ENCODE measurements around the gene DHRS3.
"Not testable (repeated sequence)": the region's sequence is repeated elsewhere in the genome, so short reads cannot be mapped to it uniquely, and the experiment has no call there.

The DHRS3 gene

DNA sequence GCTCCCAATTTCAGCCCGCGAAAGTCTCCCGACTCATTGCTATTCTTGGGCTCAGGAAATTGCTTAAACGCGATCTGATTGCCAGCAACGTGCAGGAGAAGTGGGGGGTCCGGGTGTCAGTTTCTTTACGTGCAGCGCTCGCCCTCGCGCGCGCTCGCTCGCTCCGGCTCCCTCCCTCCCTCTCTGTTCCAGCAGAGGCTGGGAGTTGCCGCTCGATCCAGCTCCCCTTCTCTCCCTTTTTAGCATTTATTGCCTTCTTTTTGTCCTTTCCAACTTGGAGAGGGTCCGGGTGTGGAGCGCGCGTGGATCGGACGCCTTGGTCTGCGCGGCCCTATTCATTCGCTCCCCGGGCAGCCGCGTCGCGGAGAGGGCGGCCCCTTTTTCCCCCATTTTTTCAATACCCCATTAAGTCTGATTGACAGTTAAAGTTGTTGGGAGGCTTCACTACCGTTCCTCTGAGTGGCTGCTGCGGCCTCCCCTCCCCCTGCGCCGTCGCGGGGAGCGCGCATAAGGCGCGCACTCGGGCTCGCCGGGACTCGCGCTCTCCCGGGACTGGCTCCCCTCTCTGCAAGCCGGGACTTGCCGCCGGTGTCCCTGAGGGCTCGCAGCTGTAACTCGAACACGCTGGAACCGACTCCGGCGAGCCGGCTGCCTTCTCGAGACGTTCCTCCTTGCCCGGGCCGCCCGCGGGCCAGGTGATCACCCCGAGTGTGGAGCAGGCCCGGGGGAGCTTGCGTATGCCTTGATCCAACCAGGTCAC, at the start of gene DHRS3:
TSS of gene DHRS3 (minus strand) at position 310 of the 760 bp plus-strand sequence. CDS start 862 bp downstream, outside the sequence.
- peak; percentile 40 for DNase-seq (ENCODE audit: low spot score)

- DNase-seq (ENCODE audit: low spot score), result no peak
Measured at GRCh38 chr1:12666141-12666735, 48.2 kb upstream of the DHRS3 start.

DNA sequence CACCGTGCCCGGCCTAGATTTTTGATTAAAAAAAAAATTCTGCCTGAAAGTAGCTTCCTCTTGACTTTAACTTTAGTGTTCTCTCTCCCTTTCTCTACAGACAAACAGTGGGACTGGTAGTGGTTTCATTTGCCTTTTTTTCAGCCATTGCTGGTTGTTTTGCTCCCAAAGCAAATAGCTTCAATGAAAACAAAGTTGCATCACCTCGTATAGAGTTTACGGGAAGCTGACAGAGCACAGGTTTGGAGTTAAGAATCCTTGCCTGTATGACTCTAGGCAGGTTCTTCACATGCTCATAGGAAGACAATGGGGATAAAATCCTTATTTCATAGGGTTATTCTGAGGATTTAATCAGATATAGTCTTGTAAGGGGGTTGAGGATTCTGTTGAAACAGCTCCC, 47.5 kb upstream of the DHRS3 start:
- DNase-seq (ENCODE audit: low spot score), result no peak

- DNase-seq (ENCODE audit: low spot score), result no peak
Measured at GRCh38 chr1:12662556-12662955, 44.5 kb upstream of the DHRS3 start.

DNA sequence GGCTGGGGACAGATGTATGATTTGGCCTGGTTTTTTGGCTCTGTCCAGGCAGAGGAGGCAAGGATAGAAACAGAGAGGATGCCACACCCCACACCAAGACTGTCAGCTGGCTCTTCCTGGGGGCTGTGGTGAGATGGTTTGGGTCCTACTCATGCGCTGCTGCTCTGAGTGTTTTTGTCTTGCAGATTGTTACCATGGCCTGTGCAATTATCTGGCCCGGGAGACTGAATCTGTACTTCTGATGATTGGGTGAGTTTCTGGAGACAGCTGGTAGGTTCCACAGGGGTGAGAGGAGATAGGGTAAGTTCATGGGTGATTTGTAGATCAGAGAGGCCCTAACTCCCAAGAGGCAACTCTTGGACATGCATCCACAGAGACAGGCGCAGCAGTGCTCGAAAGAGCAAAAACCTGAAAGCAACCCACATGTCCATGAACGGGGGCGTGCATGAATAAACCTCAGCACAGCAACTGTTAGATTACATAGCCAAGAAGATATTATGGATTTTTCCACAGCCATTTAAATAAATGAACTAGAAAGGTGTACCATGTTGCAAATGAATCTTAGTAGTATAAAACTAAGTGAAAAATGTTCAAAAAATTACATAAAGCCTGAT, 43.7 kb upstream of the DHRS3 start:
- DNase-seq (ENCODE audit: low spot score), result no peak

DNA sequence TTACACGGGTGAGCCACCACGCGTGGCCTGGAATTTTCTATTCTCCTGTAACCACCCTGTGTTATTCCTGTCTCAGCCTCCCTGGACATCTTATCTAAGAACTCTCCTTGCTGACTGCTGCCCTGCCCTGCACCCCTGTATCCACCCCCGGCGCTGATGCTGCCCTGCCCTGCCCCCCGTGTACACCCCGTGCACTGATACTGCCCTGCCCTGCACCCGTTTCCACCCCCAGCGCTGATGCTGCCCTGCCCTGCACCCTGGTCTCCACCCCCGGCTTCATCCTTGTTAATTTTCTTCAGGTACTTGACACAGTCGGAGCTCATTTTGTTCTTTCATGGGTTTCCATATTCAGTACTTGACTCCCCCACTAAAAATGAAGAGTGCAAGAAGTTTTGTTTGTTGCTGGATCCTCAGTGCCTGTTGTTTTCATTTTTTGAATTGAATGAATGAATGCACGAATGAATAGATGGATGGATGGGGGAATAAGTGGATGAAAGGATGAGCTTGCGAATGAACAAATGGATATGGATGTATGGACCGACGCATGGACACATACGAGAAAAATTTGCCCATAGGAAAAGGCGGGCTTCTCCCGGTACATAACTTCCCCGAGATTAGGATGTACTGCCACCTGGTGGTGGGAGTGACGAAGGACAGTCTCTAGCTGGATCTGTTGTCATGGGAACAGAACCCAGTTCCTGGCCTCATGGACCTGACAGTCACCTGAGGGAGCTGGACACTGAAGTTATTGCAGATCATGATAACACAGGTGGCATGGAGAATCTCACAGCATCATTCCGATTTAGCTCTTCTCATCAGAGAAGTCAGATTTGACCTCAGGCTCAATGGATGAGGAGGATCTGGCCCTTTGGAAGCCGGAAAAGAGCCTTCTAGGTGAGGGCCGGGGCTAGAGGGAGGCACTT, 40.8 kb upstream of the DHRS3 start:
- peak; percentile 87 for DNase-seq (ENCODE audit: low spot score)

DNA sequence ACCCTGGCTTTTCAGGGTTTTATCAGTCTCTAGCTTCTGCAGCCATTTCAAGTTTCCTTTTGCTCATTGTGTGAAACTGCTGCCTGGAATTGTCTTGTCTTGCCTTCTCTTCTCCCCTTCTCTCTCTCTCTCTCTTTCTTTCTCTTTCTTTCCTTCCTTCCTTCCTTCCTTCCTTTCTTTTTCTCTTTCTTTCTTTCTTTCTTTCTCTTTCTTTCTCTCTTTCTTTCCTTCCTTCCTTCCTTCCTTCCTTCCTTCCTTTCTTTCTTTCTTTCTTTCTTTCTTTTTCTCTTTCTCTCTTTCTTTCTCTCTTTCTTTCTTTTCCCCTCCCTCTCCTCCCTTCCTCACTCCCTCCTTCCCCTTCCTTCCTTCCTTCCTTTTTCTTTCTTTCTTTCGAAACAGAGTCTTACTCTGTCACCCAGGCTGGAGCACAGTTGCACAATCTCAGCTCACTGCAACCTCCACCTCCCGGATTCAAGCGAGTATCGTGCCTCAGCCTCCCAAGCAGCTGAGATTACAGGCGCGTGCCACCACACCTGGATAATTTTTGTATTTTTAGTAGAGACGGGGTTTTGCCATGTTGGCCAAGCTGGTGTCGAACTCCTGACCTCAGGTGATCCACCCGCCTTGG, 40.0 kb upstream of the DHRS3 start:
- not testable (repeated sequence) for DNase-seq (ENCODE audit: low spot score)

GRCh38 chr1:12657060-12657884, 39.3 kb upstream of the DHRS3 start:
- DNase-seq (ENCODE audit: low spot score), result no peak

- no peak for DNase-seq (ENCODE audit: low spot score)
Measured at GRCh38 chr1:12656575-12656974, 38.6 kb upstream of the DHRS3 start.

- DNase-seq (ENCODE audit: low spot score), result no peak
Measured at GRCh38 chr1:12654657-12655056, 36.6 kb upstream of the DHRS3 start.

DNA sequence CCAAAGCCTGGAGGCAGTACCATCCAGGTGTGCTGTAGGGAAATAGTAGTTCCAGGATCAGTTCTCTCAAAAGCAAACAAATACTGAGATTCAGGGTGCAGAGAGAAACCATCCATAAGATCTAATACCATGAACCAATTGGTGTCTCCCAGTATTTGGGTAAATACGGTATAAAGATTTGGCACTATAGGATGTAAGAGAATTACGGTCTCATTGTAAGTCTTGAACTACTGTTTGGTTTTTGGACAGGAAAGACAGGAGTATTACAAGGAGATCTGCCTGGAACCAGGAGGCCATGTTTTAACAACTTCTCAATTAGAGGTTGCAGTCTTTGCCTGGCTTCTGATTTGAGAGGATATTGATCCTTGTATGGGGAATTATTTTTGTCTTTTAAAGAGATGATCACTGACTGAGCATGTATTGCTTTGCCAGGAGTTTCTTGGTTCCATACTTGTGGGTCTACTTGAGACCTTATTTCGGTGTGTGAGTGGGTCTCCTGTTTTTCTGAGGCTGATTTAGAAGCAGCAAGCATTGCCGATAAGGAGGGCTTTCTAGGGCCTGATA, 36.1 kb upstream of the DHRS3 start:
- no peak for DNase-seq (ENCODE audit: low spot score)

- no peak for DNase-seq (ENCODE audit: low spot score)
Measured at GRCh38 chr1:12649971-12650421, 32.0 kb upstream of the DHRS3 start.

DNA sequence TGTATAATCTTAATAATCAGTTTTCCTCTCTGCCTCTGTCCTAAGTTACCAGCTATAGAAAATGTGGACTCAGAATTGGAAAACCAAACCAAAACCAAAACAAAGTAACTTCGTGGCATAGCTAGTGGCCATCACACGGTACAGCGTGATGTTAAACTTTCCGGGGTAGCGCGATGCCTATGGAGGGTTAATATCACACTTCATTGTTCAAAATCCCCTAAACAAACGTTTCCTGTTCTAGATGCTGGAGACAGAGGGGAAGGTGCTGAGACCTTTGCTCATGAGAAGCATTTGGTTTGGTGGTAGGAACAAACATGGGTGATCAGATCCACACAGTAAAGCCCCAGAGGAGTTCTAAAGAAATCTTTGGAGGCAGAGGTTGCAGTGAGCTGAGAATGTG, 30.7 kb upstream of the DHRS3 start:
- DNase-seq (ENCODE audit: low spot score), result no peak

DNA sequence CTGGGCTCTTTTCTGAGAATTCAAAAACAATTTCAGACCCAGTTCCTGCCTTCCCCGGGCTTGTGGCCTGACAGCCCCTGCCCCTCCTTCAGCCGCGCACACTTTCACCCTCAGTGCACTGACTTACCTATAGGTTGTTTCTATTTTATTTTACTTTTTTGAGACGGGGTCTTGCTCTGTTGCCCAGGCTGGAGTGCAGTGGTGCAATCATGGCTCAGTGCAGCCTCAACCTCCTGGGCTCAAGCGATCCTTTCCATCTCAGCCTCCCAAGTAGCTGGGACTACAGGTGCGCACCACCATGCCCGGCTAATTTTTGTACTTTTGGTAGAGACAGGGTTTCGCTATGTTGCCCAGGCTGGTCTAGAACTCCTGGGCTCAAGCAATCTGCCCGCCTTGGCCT, 27.4 kb upstream of the DHRS3 start:
- not testable (repeated sequence) for DNase-seq (ENCODE audit: low spot score)

DNA sequence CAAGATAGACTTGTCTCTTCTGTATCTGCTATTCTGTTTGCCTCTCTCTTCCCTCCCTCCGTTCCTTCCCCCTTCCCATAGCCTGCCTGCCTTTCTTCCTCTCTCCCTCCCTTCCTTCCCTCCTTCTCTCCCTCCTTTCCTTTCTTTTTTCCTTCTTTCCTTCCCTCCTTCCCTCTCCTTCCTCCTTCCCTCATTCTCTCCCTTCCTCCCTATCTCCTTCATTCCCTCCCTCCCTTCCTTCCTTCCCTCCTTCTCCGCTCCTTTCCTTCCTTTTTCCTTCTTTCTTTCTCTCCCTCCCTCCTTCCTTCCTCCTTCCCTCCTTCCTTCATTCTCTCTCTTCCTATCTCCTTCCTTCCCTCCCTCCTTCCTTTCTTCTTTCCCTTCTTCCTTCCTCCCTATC, 26.8 kb upstream of the DHRS3 start:
- no peak for DNase-seq (ENCODE audit: low spot score)

DNA sequence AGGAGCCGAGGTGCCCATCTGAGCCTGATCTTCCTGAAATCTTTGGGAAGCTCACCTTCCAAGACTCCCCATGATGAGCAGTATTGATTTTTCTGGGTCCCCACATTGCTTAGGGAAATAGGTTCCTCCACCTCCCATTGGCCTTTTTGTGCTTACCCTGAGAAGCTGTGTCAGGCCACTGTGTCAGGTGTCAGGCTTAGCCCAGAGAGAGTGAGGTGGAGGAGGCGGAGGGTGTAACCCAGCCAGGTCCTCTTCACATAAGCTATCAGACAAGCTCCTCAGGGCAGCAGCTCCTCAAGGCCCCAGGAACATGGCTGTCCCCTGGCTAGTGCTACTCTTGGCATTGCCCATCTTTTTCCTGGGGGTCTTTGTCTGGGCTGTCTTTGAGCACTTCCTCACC, 26.2 kb upstream of the DHRS3 start:
- no peak for DNase-seq (ENCODE audit: low spot score)

DNA sequence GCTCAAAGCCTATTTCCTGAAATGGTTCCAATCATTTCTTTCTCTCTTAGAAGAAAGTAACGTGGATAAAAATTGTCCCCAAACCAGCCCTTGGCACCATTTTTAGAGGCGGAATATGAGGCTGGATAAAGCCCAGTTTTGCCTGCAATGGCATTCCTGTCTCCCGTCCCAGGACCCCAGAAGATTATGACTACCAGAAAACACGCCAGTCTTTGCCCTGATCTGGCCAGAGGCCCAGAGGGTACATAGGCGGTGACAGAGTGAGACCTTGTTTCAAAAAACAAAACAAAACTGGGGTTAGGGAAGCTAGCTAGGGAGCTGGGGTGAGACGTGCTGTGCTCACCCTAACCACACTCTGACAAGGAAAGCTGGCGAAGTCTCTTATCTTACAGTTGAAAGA, 25.8 kb upstream of the DHRS3 start, which contains the start of gene AADACL4:
TSS of gene AADACL4 (plus strand) at position 301 of the 400 bp plus-strand sequence. CDS start 462 bp downstream, outside the sequence.
- no peak for DNase-seq (ENCODE audit: low spot score)

- no peak for DNase-seq (ENCODE audit: low spot score)
Measured at GRCh38 chr1:12643079-12643478, 25.1 kb upstream of the DHRS3 start.

GRCh38 chr1:12640958-12641272, 22.9 kb upstream of the DHRS3 start:
- no peak for DNase-seq (ENCODE audit: low spot score)

DNA sequence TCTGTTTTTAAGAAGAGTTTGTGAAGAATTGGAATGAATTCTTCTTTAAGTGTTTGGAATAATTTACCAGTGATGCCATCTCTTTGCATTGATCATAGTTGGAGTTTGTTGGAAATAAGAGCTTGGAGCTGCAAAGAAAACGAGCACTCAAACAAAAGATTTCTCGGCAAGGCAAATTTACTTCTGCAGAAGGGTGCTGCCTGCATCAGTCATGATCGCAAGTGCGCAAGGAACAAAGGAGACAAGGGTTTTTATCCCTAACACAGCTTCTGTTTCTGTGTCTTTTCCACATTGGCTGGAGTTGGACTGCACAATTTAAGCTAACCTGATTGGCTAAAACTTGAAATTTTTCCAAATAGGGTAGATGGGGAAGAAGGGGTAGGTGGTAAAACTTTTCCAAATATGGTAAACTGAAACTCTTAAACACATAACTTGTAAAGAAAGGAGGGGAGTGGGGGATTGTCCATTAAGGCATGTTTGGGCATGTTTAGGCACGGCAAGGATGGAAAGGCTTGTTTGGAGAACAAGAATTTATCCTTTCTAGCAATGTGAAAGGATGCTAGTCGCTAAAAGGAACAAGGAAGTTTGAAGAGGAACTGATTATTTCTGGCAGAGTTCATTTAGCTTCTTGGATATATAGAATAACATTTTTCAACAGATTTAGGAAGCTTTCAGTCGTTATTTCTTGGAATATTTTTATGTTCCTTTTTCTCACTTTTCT, 22.4 kb upstream of the DHRS3 start:
- DNase-seq (ENCODE audit: low spot score), result no peak

All from germinal center (tissue), 1 donor.